Pancreas (tissue), 10 donors: Measurements from ENCODE around the gene DIP2C. TPM values are rescaled to one million over a fixed set of nuclear protein-coding genes. Genes with fewer than 3 reads are reported as not detected.
A peak's percentile ranks its signal among the peaks of the same experiment; 100 is the strongest.

Experiments used
- ATAC-seq, 4 donors: fragments of 200-7000 bp; cut with Tn5 transposase; one replicate each; pipeline versions ENCODE4 v1.8.0 to v1.9.1; 2020; ENCODE audit warnings: mild to moderate bottlenecking in 4 of 4, moderate library complexity in 4 of 4
- DNase-seq, 6 donors: peaks; one replicate each; pipeline ENCODE4 v3.0.0-alpha.2; 2020
- FAIRE-seq: peaks from 2 replicates; lab custom pipeline; 2012; peaks lifted over from hg19 to GRCh38; lab: Jason Lieb, UNC
- H3K27ac ChIP-seq, 4 donors: fragments of 200-600 bp; sonication (generic); 1 replicate in 3 of 4; 2 replicates in 1 of 4; pipeline versions ENCODE4 v1.5.0 to v1.8.0; 2020
- H3K27me3 ChIP-seq, 4 donors: fragments of 200-600 bp; one replicate each; pipeline ENCODE4 v1.8.0; 2021
- H3K36me3 ChIP-seq, 3 donors: fragments of 200-600 bp; sonication (generic) in 1 of 3; one replicate each; pipeline versions ENCODE4 v1.5.0 to v1.8.0; 2020 to 2021
- H3K4me1 ChIP-seq, 3 donors: fragments of 200-600 bp; one replicate each; pipeline ENCODE4 v1.8.0; 2021
- H3K4me3 ChIP-seq, 4 donors: fragments of 200-600 bp; sonication (generic) in 2 of 4; one replicate each; pipeline versions ENCODE4 v1.5.0 to v1.8.0; 2020 to 2021
- H3K9me3 ChIP-seq, 4 donors: fragments of 200-600 bp; one replicate each; pipeline ENCODE4 v1.8.0; 2021
- CTCF ChIP-seq, 4 donors: fragments of 200-600 bp; sonication (generic) in 3 of 4; IDR thresholded peaks; one replicate each; pipeline versions ENCODE4 v1.5.0 to v1.8.0; 2021; ENCODE audit warnings: antibody characterized with exemption in 4 of 4
- WGBS, 2 donors: extraction: QIAGEN DNeasy Blood & Tissue Kit; methylation state at CpG; one replicate each; pipeline ENCODE4 v1.1.7; 2013; 5-methylcytosine and 5-hydroxymethylcytosine counted together
- intact Hi-C, 3 donors: fragments of 100-400 bp; cut with DNase I; formaldehyde crosslinking; loops; one replicate each; pipeline versions ENCODE4 v1.11.1 to v1.14.2; 2022
- polyA plus RNA-seq, 2 donors: library from polyadenylated mRNA; stranded (reverse); fragments of 200-250 nt; gene quantifications; one replicate each; pipeline ENCODE4 v1.2.3, GENCODE V29; 2013
- total RNA-seq, 6 donors: library from RNA; stranded (reverse); fragmentation: NEBNext Ultra II Directional in 4 of 6; extraction: Animal tissue kit (Norgen Biotek cat#: 25700) in 4 of 6; gene quantifications; one replicate each; pipeline versions ENCODE4 v1.2.1 to v1.2.4, GENCODE V29; 2021 to 2023
- donor health status: healthy with polysubstance abuse.
- donor health status: DM: no; HTN: no; CAD: no; lungs with moderate emphysema.
- donor health status: DM: no; HTN: no; CAD: no.
- donor health status: control.
- donor health status: control.
- donor health status: Bipolar disorder and iron deficiency.
- donor health status: DM: yes; HTN: yes; CAD: no.
- donor health status: DM: no; HTN: no; CAD: no.
- donor health status: DM: no; HTN: no; CAD: no.
- donor health status: DM: yes; HTN: yes; CAD: no.

The DIP2C gene
- total and polyA plus RNA-seq, 8 donors = 4.3 to 11.8 (median 7.3) TPM

- ATAC-seq = no peak
- Histone ChIP-seq H3K36me3 (no peaks in the 10 kb centered on the region), H3K27me3 (no peaks in the 10 kb centered on the region), H3K4me1 (no peaks in the 10 kb centered on the region), H3K27ac (peak overlapping the region; percentile 42 to 78 (median 72)), H3K9me3 (no peaks in the 10 kb centered on the region), H3K4me3 (peak overlapping the region; percentile 19 to 56 (median 43))
- WGBS, 2 donors = 84 to 88% methylated on average over 30 to 32 of the region's 32 CpGs
- intact Hi-C loops = no loop called here
- no peak for FAIRE-seq
- no peak for TF ChIP-seq CTCF (IDR thresholded peaks at IDR 0.05)
- DNase-seq = no peak
These were observed 1.1 kb upstream of the DIP2C start for GRCh38 chr10:690372-691161.

- FAIRE-seq (no peak), ATAC-seq (peak in 1 of 4 donors; percentile 6), DNase-seq (peak in 1 of 6 donors; percentile 70)
- peak overlapping the region; percentile 22 to 80 (median 62) for H3K27ac ChIP-seq
- H3K4me3 ChIP-seq = peak overlapping the region; percentile 56 to 80 (median 57)
- no peaks in the 10 kb centered on the region for H3K4me1 ChIP-seq
- H3K36me3 ChIP-seq = no peaks in the 10 kb centered on the region
- H3K27me3 ChIP-seq = no peaks in the 10 kb centered on the region
- WGBS, 2 donors = 1 to 2% methylated on average over 11 to 42 of the region's 42 CpGs
- H3K9me3 ChIP-seq = no peaks in the 10 kb centered on the region
- TF ChIP-seq CTCF (IDR thresholded peaks at IDR 0.05) = no peak
- intact Hi-C loops = no loop called here
These were observed 382 bp downstream of the DIP2C start for GRCh38 chr10:689121-689451.

GRCh38 chr10:688312-689120 lies 952 bp downstream of the DIP2C start:
- Histone ChIP-seq H3K4me3 (peak overlapping the region; percentile 56 to 80 (median 57)), H3K4me1 (no peaks in the 10 kb centered on the region), H3K9me3 (no peaks in the 10 kb centered on the region), H3K36me3 (no peaks in the 10 kb centered on the region), H3K27me3 (no peaks in the 10 kb centered on the region), H3K27ac (peak overlapping the region; percentile 22 to 80 (median 62))
- peak; percentile 53 to 71 (median 67) for ATAC-seq
- no peak for TF ChIP-seq CTCF (IDR thresholded peaks at IDR 0.05)
- FAIRE-seq = no peak
- intact Hi-C loops = no loop called here
- DNase-seq = peak in 4 of 6 donors; percentile 39 to 81 (median 64)
- WGBS, 2 donors = 2% methylated on average over 51 to 57 of the region's 57 CpGs

GRCh38 chr10:687583-688311 lies 1.7 kb downstream of the DIP2C start:
- no peak for ATAC-seq
- Histone ChIP-seq H3K9me3 (no peaks in the 10 kb centered on the region), H3K36me3 (no peaks in the 10 kb centered on the region), H3K27ac (no peak overlapping the region), H3K4me3 (peak overlapping the region in 2 of 4 donors; percentile 56 to 80), H3K4me1 (no peaks in the 10 kb centered on the region), H3K27me3 (no peaks in the 10 kb centered on the region)
- TF ChIP-seq CTCF (IDR thresholded peaks at IDR 0.05) = no peak
- 78 to 80% methylated on average over 21 of the region's 21 CpGs for WGBS, 2 donors
- no peak for DNase-seq
- FAIRE-seq = no peak
- intact Hi-C loops = no loop called here
